Natural killer cell (primary cell): ENCODE data around the gene OCEL1. TPM values are rescaled to one million over a fixed set of nuclear protein-coding genes. Genes with fewer than 3 reads are reported as not detected.

Source experiments
- total RNA-seq, 4 donors: library from RNA; stranded (reverse); fragments of 120-200 nt in 1 of 4; gene quantifications; one replicate each; pipeline versions ENCODE4 v1.2.3 to v1.2.4, GENCODE V29; 2013 to 2022

The OCEL1 gene
- total RNA-seq, 3 donors from 2014 or later (not counting 1 experiment from before 2014, with no cell fraction given), result 28.1 to 39.1 (median 37.0) TPM

Other genes with a start within 250 kb of the OCEL1 start
- 1 to 10 TPM; 3.6 to 4.9 (median 4.7) TPM for gene CPAMD8, start 199.4 kb upstream of the OCEL1 start, total RNA-seq
- 10 to 100 TPM; 10.3 to 13.5 (median 10.4) TPM for gene HAUS8, start 150.8 kb upstream of the OCEL1 start, total RNA-seq
- gene MYO9B, start 150.4 kb upstream of the OCEL1 start, total RNA-seq, result 100 to 1,000 TPM; 321 to 378 (median 365) TPM
- gene USE1, start 10.9 kb upstream of the OCEL1 start, total RNA-seq, result 10 to 100 TPM; 16.4 to 21.1 (median 20.9) TPM
- 1 to 10 TPM; 1.3 to 4.2 (median 1.8) TPM for gene NR2F6, start 19.7 kb downstream of the OCEL1 start, total RNA-seq
- gene USHBP1, start 38.5 kb downstream of the OCEL1 start, total RNA-seq, result not detected
- 100 to 1,000 TPM; 106 to 127 (median 106) TPM for gene BABAM1, start 41.2 kb downstream of the OCEL1 start, total RNA-seq
- gene ANKLE1, start 55.7 kb downstream of the OCEL1 start, total RNA-seq, result 1 to 10 TPM; 1.3 to 3.6 (median 2.0) TPM
- gene ABHD8, start 77.2 kb downstream of the OCEL1 start, total RNA-seq, result 1 to 10 TPM; 7.5 to 10.0 (median 9.7) TPM
- gene MRPL34, start 79.6 kb downstream of the OCEL1 start, total RNA-seq, result 10 to 100 TPM; 26.9 to 40.8 (median 39.4) TPM
- gene DDA1, start 83.3 kb downstream of the OCEL1 start, total RNA-seq, result 10 to 100 TPM; 32.2 to 42.5 (median 37.7) TPM
- 10 to 100 TPM; 18.5 to 24.7 (median 19.1) TPM for gene ANO8, start 108.6 kb downstream of the OCEL1 start, total RNA-seq
- gene GTPBP3, start 111.3 kb downstream of the OCEL1 start, total RNA-seq, result 10 to 100 TPM; 21.6 to 33.0 (median 27.7) TPM
- gene PLVAP, start 151.1 kb downstream of the OCEL1 start, total RNA-seq, result under 1 TPM in 2 of 3 donors, not detected in 1; 0.33 to 0.53 TPM
- gene CCDC194, start 168.0 kb downstream of the OCEL1 start, total RNA-seq, result 1 to 10 TPM in 2 of 3 donors, not detected in 1; 2.7 TPM
- gene BST2, start 179.4 kb downstream of the OCEL1 start, total RNA-seq, result 100 to 1,000 TPM in 2 of 3 donors, 10 to 100 TPM in 1; 84.8 to 106 (median 100) TPM
- 10 to 100 TPM; 28.4 to 30.1 (median 29.4) TPM for gene MVB12A, start 193.8 kb downstream of the OCEL1 start, total RNA-seq
- gene TMEM221, start 222.4 kb downstream of the OCEL1 start, total RNA-seq, result not detected
- not detected for gene NXNL1, start 234.7 kb downstream of the OCEL1 start, total RNA-seq
- 10 to 100 TPM; 12.9 to 26.2 (median 16.3) TPM for gene SLC27A1, start 244.3 kb downstream of the OCEL1 start, total RNA-seq